HEK293 (cell line): ENCODE measurements around the gene AMPH.

Experiments used
- CTCF ChIA-PET: fragments of 350-600 bp; formaldehyde crosslinking; extraction: SDS; loops from one replicate; lab custom pipeline; 2021; ENCODE audit warnings: antibody characterized with exemption; lab: Yijun Ruan, JAX
- POLR2A ChIA-PET: fragments of 300-600 bp; formaldehyde crosslinking; extraction: SDS; loops from one replicate; lab custom pipeline; 2020; ENCODE audit warnings: antibody characterized with exemption, inconsistent platforms; lab: Yijun Ruan, JAX
- H3K27ac ChIP-seq: fragments of 200-500 bp; sonication (Bioruptor generic); 2 replicates; pipeline ENCODE4 v1.5.1; 2014; ENCODE audit warnings: low read depth, low read length, control low read depth, inconsistent platforms; ENCODE audit errors: extremely low read depth
- H3K36me3 ChIP-seq, 2 experiments: fragments of 200-500 bp in 1 of 2; sonication (Bioruptor generic) in 1 of 2; 1 replicate in 1 of 2; 2 replicates in 1 of 2; pipeline ENCODE4 v1.5.1; 2014 to 2017; ENCODE audit warnings: inconsistent platforms in 2 of 2, low read length in 2 of 2; ENCODE audit not compliant: control insufficient read depth in 2 of 2, insufficient read depth in 1 of 2
- H3K4me1 ChIP-seq: fragments of 200-500 bp; sonication (Bioruptor generic); 2 replicates; pipeline ENCODE4 v1.5.1; 2014; ENCODE audit warnings: mild to moderate bottlenecking, low read length, inconsistent platforms; ENCODE audit not compliant: control insufficient read depth, insufficient read depth
- H3K4me3 ChIP-seq: 2 replicates; pipeline ENCODE4 v1.5.1; 2011; ENCODE audit warnings: low read depth, mild to moderate bottlenecking, control low read depth, low read length, moderate library complexity
- H3K9me3 ChIP-seq: fragments of 200-500 bp; sonication (Bioruptor generic); 2 replicates; pipeline ENCODE4 v1.5.1; 2014; ENCODE audit warnings: low read depth, low read length, inconsistent platforms; ENCODE audit not compliant: control insufficient read depth, insufficient read depth
- EGR2 ChIP-seq: fragments of 450-650 bp; formaldehyde crosslinking; IDR thresholded peaks from 2 replicates; pipeline ENCODE4 v1.5.1; 2016; ENCODE audit warnings: low read depth, missing biosample characterization, missing genetic modification characterization
- FEZF1 ChIP-seq: fragments of 450-650 bp; formaldehyde crosslinking; IDR thresholded peaks from 2 replicates; pipeline ENCODE4 v1.5.1; 2016; ENCODE audit warnings: missing biosample characterization, missing genetic modification characterization
- YY2 ChIP-seq: fragments of 450-650 bp; formaldehyde crosslinking; IDR thresholded peaks from 2 replicates; pipeline ENCODE4 v1.5.1; 2016; ENCODE audit warnings: missing biosample characterization, missing genetic modification characterization
- ZBTB8A ChIP-seq: fragments of 450-650 bp; formaldehyde crosslinking; IDR thresholded peaks from 2 replicates; pipeline ENCODE4 v1.5.1; 2016; ENCODE audit warnings: missing biosample characterization, missing genetic modification characterization
- ZNF155 ChIP-seq: fragments of 450-650 bp; formaldehyde crosslinking; IDR thresholded peaks from 2 replicates; pipeline ENCODE4 v1.5.1; 2016; ENCODE audit warnings: missing biosample characterization, missing genetic modification characterization
- ZNF169 ChIP-seq: fragments of 450-650 bp; formaldehyde crosslinking; IDR thresholded peaks from 2 replicates; pipeline ENCODE4 v1.5.1; 2016; ENCODE audit warnings: missing biosample characterization, missing genetic modification characterization
- ZNF2 ChIP-seq: fragments of 450-650 bp; formaldehyde crosslinking; IDR thresholded peaks from 2 replicates; pipeline ENCODE4 v1.5.1; 2016; ENCODE audit warnings: missing biosample characterization, missing genetic modification characterization
- ZNF221 ChIP-seq: fragments of 450-650 bp; formaldehyde crosslinking; IDR thresholded peaks from 2 replicates; pipeline ENCODE4 v1.5.1; 2017; ENCODE audit warnings: missing biosample characterization, missing genetic modification characterization, borderline replicate concordance
- ZNF239 ChIP-seq: fragments of 450-650 bp; formaldehyde crosslinking; IDR thresholded peaks from 2 replicates; pipeline ENCODE4 v1.5.1; 2016; ENCODE audit warnings: missing biosample characterization, missing genetic modification characterization
- ZNF248 ChIP-seq: fragments of 450-650 bp; formaldehyde crosslinking; IDR thresholded peaks from 2 replicates; pipeline ENCODE4 v1.5.1; 2017; ENCODE audit warnings: missing biosample characterization, missing genetic modification characterization
- ZNF37A ChIP-seq: fragments of 450-650 bp; IDR thresholded peaks from 2 replicates; pipeline ENCODE4 v1.5.1; 2018; ENCODE audit warnings: missing biosample characterization, missing genetic modification characterization
- ZNF391 ChIP-seq: fragments of 450-650 bp; formaldehyde crosslinking; IDR thresholded peaks from 2 replicates; pipeline ENCODE4 v1.5.1; 2016; ENCODE audit warnings: low read depth, missing biosample characterization, missing genetic modification characterization, borderline replicate concordance
- ZNF48 ChIP-seq: fragments of 450-650 bp; formaldehyde crosslinking; IDR thresholded peaks from 2 replicates; pipeline ENCODE4 v1.5.1; 2016; ENCODE audit warnings: missing biosample characterization, missing genetic modification characterization
- ZNF530 ChIP-seq: fragments of 450-650 bp; formaldehyde crosslinking; IDR thresholded peaks from 2 replicates; pipeline ENCODE4 v1.5.1; 2016; ENCODE audit warnings: low read depth, missing biosample characterization, missing genetic modification characterization
- ZNF654 ChIP-seq: fragments of 450-650 bp; formaldehyde crosslinking; IDR thresholded peaks from 2 replicates; pipeline ENCODE4 v1.5.1; 2016; ENCODE audit warnings: low read depth, missing biosample characterization, missing genetic modification characterization
- ZNF843 ChIP-seq: fragments of 450-650 bp; formaldehyde crosslinking; IDR thresholded peaks from 2 replicates; pipeline ENCODE4 v1.5.1; 2016; ENCODE audit warnings: missing biosample characterization, missing genetic modification characterization
- ZSCAN23 ChIP-seq: fragments of 450-650 bp; formaldehyde crosslinking; IDR thresholded peaks from 2 replicates; pipeline ENCODE4 v1.5.1; 2016; ENCODE audit warnings: missing biosample characterization, missing genetic modification characterization
- ZXDB ChIP-seq: fragments of 450-650 bp; formaldehyde crosslinking; IDR thresholded peaks from 2 replicates; pipeline ENCODE4 v1.5.1; 2016; ENCODE audit warnings: missing biosample characterization, missing genetic modification characterization
- TF ChIP-seq, protein P1 (sequence below): fragments of 450-650 bp; formaldehyde crosslinking; IDR thresholded peaks from 2 replicates; pipeline ENCODE4 v1.5.1; 2016; ENCODE audit warnings: missing biosample characterization, missing genetic modification characterization
- TF ChIP-seq, protein P2 (sequence below): fragments of 450-650 bp; formaldehyde crosslinking; conservative IDR thresholded peaks from 2 replicates; pipeline ENCODE4 v1.5.1; 2016; ENCODE audit warnings: low read depth, missing biosample characterization, missing genetic modification characterization
- TF ChIP-seq, protein P3 (sequence below): sonication (generic); formaldehyde crosslinking; IDR thresholded peaks from 2 replicates; pipeline ENCODE4 v1.8.1; 2022; ENCODE audit warnings: mild to moderate bottlenecking, moderate library complexity, missing genetic modification reagents
- TF ChIP-seq, protein P4 (sequence below): fragments of 450-650 bp; formaldehyde crosslinking; IDR thresholded peaks from 2 replicates; pipeline ENCODE4 v1.5.1; 2017; ENCODE audit warnings: missing biosample characterization, missing genetic modification characterization
- TF ChIP-seq, protein P5 (sequence below): fragments of 450-650 bp; formaldehyde crosslinking; IDR thresholded peaks from 2 replicates; pipeline ENCODE4 v1.5.1; 2017; ENCODE audit warnings: missing biosample characterization, missing genetic modification characterization
- TF ChIP-seq, protein P6 (sequence below): fragments of 450-650 bp; formaldehyde crosslinking; IDR thresholded peaks from 2 replicates; pipeline ENCODE4 v1.5.1; 2016; ENCODE audit warnings: missing biosample characterization, missing genetic modification characterization

The AMPH gene

DNA sequence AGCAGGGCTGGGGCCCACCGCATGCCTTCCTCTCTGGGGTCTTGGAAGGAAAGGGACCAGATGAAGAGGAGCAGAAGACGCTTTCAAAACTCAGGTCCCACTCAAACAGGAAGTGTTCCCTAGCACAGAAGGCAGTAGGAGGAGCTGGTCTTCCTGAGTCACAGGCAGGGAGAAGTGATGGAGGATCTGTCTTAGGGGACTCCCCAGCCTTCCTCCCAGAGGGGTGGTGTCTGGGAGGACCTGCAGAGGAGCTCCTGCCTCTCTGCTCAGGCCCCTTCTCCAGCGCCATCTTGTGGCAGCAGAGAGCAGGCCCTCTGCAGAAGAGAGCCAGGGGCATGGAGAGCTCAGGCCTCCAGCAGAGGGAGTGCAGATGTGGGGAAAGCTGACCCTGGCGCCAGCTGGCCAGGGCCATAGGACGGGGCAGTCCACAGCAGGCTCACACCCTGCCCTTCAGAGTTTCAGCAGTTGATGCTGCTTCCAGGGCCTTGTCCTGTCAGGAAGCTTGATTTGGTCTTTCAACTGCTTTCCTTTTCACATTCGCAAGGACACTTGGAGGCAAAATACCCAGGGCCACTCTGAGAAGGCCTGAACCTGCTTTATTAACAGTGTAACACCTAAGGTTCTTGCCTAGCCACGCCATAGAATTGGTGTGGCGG lies 295.6 kb downstream of the AMPH start (continued):
- TF ChIP-seq ZNF2, result 0 out of 2 replicates have a peak, but pooled peaks have one; percentile 60
- TF ChIP-seq, protein P1, sequence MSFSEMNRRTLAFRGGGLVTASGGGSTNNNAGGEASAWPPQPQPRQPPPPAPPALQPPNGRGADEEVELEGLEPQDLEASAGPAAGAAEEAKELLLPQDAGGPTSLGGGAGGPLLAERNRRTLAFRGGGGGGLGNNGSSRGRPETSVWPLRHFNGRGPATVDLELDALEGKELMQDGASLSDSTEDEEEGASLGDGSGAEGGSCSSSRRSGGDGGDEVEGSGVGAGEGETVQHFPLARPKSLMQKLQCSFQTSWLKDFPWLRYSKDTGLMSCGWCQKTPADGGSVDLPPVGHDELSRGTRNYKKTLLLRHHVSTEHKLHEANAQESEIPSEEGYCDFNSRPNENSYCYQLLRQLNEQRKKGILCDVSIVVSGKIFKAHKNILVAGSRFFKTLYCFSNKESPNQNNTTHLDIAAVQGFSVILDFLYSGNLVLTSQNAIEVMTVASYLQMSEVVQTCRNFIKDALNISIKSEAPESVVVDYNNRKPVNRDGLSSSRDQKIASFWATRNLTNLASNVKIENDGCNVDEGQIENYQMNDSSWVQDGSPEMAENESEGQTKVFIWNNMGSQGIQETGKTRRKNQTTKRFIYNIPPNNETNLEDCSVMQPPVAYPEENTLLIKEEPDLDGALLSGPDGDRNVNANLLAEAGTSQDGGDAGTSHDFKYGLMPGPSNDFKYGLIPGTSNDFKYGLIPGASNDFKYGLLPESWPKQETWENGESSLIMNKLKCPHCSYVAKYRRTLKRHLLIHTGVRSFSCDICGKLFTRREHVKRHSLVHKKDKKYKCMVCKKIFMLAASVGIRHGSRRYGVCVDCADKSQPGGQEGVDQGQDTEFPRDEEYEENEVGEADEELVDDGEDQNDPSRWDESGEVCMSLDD (tag by site-specific recombination), result no peak
- no peak for TF ChIP-seq ZNF391
- TF ChIP-seq ZNF654, result peak; percentile 65
- no peak for TF ChIP-seq FEZF1 (tag by site-specific recombination)

DNA sequence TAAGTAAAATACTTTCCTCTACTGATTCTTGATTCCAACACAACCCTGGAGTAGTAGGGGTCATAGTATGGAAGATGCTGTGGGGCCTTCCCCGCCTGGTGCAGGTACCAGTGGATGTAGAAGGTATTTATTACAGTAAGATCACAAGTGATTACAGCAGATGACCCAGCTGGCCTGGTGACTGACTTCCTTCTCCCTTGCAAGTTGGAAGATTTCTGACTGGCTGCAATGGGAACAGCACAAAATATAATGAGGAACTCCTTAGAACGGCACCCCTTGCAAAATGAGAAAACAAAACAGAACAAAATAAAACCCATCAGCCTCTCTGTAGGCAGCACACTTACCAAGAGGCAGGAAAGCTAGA lies 296.1 kb downstream of the AMPH start:
- Histone ChIP-seq H3K27ac (no peak overlapping the region), H3K4me3 (no peak overlapping the region), H3K4me1 (no peaks in the 10 kb centered on the region), H3K9me3 (no peaks in the 10 kb centered on the region), H3K36me3 (no peaks in the 10 kb centered on the region)
- TF ChIP-seq ZXDB (no peak), ZBTB8A (tag by site-specific recombination) (no peak), EGR2 (tag by site-specific recombination) (no peak), ZNF155 (no peak), ZNF169 (tag by site-specific recombination) (no peak), ZNF239 (tag by site-specific recombination) (no peak), ZNF654 (no peak), ZNF248 (tag by site-specific recombination) (no peak), ZSCAN23 (no peak), YY2 (tag by site-specific recombination) (no peak), ZNF221 (no peak), ZNF843 (tag by site-specific recombination) (no peak), ZNF530 (tag by site-specific recombination) (no peak), ZNF48 (no peak), ZNF37A (tag by site-specific recombination) (no peak)
- TF ChIP-seq, protein P2, sequence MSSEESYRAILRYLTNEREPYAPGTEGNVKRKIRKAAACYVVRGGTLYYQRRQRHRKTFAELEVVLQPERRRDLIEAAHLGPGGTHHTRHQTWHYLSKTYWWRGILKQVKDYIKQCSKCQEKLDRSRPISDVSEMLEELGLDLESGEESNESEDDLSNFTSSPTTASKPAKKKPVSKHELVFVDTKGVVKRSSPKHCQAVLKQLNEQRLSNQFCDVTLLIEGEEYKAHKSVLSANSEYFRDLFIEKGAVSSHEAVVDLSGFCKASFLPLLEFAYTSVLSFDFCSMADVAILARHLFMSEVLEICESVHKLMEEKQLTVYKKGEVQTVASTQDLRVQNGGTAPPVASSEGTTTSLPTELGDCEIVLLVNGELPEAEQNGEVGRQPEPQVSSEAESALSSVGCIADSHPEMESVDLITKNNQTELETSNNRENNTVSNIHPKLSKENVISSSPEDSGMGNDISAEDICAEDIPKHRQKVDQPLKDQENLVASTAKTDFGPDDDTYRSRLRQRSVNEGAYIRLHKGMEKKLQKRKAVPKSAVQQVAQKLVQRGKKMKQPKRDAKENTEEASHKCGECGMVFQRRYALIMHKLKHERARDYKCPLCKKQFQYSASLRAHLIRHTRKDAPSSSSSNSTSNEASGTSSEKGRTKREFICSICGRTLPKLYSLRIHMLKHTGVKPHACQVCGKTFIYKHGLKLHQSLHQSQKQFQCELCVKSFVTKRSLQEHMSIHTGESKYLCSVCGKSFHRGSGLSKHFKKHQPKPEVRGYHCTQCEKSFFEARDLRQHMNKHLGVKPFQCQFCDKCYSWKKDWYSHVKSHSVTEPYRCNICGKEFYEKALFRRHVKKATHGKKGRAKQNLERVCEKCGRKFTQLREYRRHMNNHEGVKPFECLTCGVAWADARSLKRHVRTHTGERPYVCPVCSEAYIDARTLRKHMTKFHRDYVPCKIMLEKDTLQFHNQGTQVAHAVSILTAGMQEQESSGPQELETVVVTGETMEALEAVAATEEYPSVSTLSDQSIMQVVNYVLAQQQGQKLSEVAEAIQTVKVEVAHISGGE (tag by site-specific recombination), result no peak
- TF ChIP-seq, protein P3, sequence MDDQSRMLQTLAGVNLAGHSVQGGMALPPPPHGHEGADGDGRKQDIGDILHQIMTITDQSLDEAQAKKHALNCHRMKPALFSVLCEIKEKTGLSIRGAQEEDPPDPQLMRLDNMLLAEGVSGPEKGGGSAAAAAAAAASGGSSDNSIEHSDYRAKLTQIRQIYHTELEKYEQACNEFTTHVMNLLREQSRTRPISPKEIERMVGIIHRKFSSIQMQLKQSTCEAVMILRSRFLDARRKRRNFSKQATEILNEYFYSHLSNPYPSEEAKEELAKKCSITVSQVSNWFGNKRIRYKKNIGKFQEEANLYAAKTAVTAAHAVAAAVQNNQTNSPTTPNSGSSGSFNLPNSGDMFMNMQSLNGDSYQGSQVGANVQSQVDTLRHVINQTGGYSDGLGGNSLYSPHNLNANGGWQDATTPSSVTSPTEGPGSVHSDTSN (CRISPR knock-in tag), result no peak
- TF ChIP-seq, protein P4, sequence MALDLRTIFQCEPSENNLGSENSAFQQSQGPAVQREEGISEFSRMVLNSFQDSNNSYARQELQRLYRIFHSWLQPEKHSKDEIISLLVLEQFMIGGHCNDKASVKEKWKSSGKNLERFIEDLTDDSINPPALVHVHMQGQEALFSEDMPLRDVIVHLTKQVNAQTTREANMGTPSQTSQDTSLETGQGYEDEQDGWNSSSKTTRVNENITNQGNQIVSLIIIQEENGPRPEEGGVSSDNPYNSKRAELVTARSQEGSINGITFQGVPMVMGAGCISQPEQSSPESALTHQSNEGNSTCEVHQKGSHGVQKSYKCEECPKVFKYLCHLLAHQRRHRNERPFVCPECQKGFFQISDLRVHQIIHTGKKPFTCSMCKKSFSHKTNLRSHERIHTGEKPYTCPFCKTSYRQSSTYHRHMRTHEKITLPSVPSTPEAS (tag by site-specific recombination), result no peak
- TF ChIP-seq, protein P5, sequence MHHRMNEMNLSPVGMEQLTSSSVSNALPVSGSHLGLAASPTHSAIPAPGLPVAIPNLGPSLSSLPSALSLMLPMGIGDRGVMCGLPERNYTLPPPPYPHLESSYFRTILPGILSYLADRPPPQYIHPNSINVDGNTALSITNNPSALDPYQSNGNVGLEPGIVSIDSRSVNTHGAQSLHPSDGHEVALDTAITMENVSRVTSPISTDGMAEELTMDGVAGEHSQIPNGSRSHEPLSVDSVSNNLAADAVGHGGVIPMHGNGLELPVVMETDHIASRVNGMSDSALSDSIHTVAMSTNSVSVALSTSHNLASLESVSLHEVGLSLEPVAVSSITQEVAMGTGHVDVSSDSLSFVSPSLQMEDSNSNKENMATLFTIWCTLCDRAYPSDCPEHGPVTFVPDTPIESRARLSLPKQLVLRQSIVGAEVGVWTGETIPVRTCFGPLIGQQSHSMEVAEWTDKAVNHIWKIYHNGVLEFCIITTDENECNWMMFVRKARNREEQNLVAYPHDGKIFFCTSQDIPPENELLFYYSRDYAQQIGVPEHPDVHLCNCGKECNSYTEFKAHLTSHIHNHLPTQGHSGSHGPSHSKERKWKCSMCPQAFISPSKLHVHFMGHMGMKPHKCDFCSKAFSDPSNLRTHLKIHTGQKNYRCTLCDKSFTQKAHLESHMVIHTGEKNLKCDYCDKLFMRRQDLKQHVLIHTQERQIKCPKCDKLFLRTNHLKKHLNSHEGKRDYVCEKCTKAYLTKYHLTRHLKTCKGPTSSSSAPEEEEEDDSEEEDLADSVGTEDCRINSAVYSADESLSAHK (tag by site-specific recombination), result no peak
- TF ChIP-seq, protein P6, sequence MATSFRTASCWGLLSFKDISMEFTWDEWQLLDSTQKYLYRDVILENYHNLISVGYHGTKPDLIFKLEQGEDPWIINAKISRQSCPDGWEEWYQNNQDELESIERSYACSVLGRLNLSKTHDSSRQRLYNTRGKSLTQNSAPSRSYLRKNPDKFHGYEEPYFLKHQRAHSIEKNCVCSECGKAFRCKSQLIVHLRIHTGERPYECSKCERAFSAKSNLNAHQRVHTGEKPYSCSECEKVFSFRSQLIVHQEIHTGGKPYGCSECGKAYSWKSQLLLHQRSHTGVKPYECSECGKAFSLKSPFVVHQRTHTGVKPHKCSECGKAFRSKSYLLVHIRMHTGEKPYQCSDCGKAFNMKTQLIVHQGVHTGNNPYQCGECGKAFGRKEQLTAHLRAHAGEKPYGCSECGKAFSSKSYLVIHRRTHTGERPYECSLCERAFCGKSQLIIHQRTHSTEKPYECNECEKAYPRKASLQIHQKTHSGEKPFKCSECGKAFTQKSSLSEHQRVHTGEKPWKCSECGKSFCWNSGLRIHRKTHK, result no peak
- ChIA-PET POLR2A (interaction anchor here (0.9 to 1.1 kb wide), 3 partner anchors 13 to 157 kb away, joined by 3 read pairs; partner anchors contain the start of gene STARD3NL), CTCF (interaction anchor here (0.6 to 5.0 kb wide), 63 partner anchors 8 to 1575 kb away, joined by 3 to 87 read pairs (median 6); partner anchors contain the start of gene TARP)
